DOHH2 (cell line): ENCODE measurements around the gene VEGFC.

Experiments
- H3F3A ChIP-seq: fragments of 200-600 bp; sonication (generic), shearing (Covaris generic); 2 replicates; pipeline ENCODE4 v1.6.0; 2016; ENCODE audit warnings: antibody characterized with exemption, mild to moderate bottlenecking; ENCODE audit not compliant: control insufficient read depth, insufficient read depth
- H3K27ac ChIP-seq: fragments of 200-600 bp; sonication (generic); 2 replicates; pipeline ENCODE4 v1.5.1; 2014; ENCODE audit warnings: low read depth, mild to moderate bottlenecking, low read length, moderate library complexity
- H3K27me3 ChIP-seq: fragments of 200-600 bp; sonication (generic); 2 replicates; pipeline ENCODE4 v1.6.1; 2014; ENCODE audit warnings: mild to moderate bottlenecking, low read length, mixed read lengths; ENCODE audit not compliant: control insufficient read depth
- H3K36me3 ChIP-seq: fragments of 200-600 bp; sonication (generic); 2 replicates; pipeline ENCODE4 v1.6.1; 2014; ENCODE audit warnings: mild to moderate bottlenecking, low read length, moderate library complexity, mixed read lengths; ENCODE audit not compliant: control insufficient read depth
- H3K4me1 ChIP-seq: fragments of 200-600 bp; sonication (generic); 2 replicates; pipeline ENCODE4 v1.6.1; 2014; ENCODE audit warnings: mild to moderate bottlenecking, low read length, mixed read lengths; ENCODE audit not compliant: control insufficient read depth
- H3K4me2 ChIP-seq: fragments of 200-600 bp; sonication (generic); 2 replicates; pipeline ENCODE4 v1.6.0; 2014; ENCODE audit warnings: mild to moderate bottlenecking, low read length, moderate library complexity
- H3K4me3 ChIP-seq: fragments of 200-600 bp; sonication (generic); 2 replicates; pipeline ENCODE4 v1.5.1; 2014; ENCODE audit warnings: mild to moderate bottlenecking, low read length, mixed read lengths
- H3K79me2 ChIP-seq: fragments of 200-600 bp; sonication (generic); 2 replicates; pipeline ENCODE4 v1.6.1; 2014; ENCODE audit warnings: mild to moderate bottlenecking, low read length, mixed read lengths; ENCODE audit not compliant: control insufficient read depth
- H3K9me2 ChIP-seq: fragments of 200-600 bp; sonication (generic); replicated peaks from 2 replicates; pipeline ENCODE4 v1.6.1; 2014; ENCODE audit warnings: mild to moderate bottlenecking, low read length, mixed read lengths; ENCODE audit not compliant: control insufficient read depth
- H3K9me3 ChIP-seq: fragments of 200-600 bp; sonication (generic); 2 replicates; pipeline ENCODE4 v1.6.1; 2014; ENCODE audit warnings: antibody characterized with exemption, low read length, mixed read lengths; ENCODE audit not compliant: control insufficient read depth, insufficient read depth
- H4K20me1 ChIP-seq: fragments of 200-600 bp; sonication (generic); 2 replicates; pipeline ENCODE4 v1.6.0; 2014; ENCODE audit warnings: low read depth, mild to moderate bottlenecking, antibody characterized with exemption, low read length, moderate library complexity; ENCODE audit not compliant: control insufficient read depth, insufficient read depth
- CTCF ChIP-seq: fragments of 200-600 bp; sonication (generic); IDR thresholded peaks from one replicate; pipeline ENCODE4 v1.5.1; 2014; ENCODE audit warnings: antibody characterized with exemption, mild to moderate bottlenecking, low read depth, low read length; ENCODE audit not compliant: poor library complexity, severe bottlenecking
- EZH2phosphoT487 ChIP-seq: fragments of 200-600 bp; sonication (generic); IDR thresholded peaks from 2 replicates; pipeline ENCODE4 v1.6.1; 2017; ENCODE audit warnings: borderline replicate concordance, mild to moderate bottlenecking, antibody characterized with exemption, low read length, moderate library complexity, mixed read lengths

Gene VEGFC

DNA sequence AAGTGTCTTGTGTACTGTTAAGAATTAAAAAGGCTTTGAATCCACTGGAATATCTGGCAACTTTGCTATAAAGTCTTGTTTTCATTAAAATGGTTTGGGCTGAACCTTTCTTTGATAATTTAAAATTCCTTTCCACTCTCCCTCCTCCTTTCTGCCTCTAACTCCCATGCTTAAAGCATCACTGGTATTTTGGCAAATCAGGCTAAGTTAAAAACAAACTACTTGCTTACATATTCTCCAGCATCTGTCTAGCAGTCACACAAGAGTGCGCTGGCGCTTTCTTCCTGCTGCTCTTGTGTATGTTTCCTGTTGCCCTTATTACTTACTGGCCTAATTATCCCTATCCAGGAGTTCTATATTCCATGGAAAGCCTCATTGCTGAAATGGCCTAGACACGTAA lies 136.6 kb downstream of the VEGFC start:
- H3K9me2 ChIP-seq = no peaks in the 10 kb centered on the region
- no peaks in the 10 kb centered on the region for H3F3A ChIP-seq
- H4K20me1 ChIP-seq = no peaks in the 10 kb centered on the region
- no peaks in the 10 kb centered on the region for H3K4me1 ChIP-seq
- no peaks in the 10 kb centered on the region for H3K27me3 ChIP-seq
- TF ChIP-seq EZH2phosphoT487 = no peak
- TF ChIP-seq CTCF = no peak
- no peaks in the 10 kb centered on the region for H3K36me3 ChIP-seq
- H3K9me3 ChIP-seq = no peaks in the 10 kb centered on the region
- no peak overlapping the region for H3K4me2 ChIP-seq
- no peak overlapping the region for H3K27ac ChIP-seq
- no peaks in the 10 kb centered on the region for H3K79me2 ChIP-seq
- H3K4me3 ChIP-seq = no peak overlapping the region

GRCh38 chr4:176654565-176655216 lies 138.0 kb downstream of the VEGFC start:
- Histone ChIP-seq H3K4me1 (no peaks in the 10 kb centered on the region), H3K9me3 (no peaks in the 10 kb centered on the region), H3K9me2 (no peaks in the 10 kb centered on the region), H3K36me3 (no peaks in the 10 kb centered on the region), H4K20me1 (no peaks in the 10 kb centered on the region), H3K4me3 (no peak overlapping the region), H3K27ac (no peak overlapping the region), H3K27me3 (no peaks in the 10 kb centered on the region), H3K79me2 (no peaks in the 10 kb centered on the region), H3F3A (no peaks in the 10 kb centered on the region), H3K4me2 (no peak overlapping the region)
- no peak for TF ChIP-seq EZH2phosphoT487
- TF ChIP-seq CTCF = no peak

DNA sequence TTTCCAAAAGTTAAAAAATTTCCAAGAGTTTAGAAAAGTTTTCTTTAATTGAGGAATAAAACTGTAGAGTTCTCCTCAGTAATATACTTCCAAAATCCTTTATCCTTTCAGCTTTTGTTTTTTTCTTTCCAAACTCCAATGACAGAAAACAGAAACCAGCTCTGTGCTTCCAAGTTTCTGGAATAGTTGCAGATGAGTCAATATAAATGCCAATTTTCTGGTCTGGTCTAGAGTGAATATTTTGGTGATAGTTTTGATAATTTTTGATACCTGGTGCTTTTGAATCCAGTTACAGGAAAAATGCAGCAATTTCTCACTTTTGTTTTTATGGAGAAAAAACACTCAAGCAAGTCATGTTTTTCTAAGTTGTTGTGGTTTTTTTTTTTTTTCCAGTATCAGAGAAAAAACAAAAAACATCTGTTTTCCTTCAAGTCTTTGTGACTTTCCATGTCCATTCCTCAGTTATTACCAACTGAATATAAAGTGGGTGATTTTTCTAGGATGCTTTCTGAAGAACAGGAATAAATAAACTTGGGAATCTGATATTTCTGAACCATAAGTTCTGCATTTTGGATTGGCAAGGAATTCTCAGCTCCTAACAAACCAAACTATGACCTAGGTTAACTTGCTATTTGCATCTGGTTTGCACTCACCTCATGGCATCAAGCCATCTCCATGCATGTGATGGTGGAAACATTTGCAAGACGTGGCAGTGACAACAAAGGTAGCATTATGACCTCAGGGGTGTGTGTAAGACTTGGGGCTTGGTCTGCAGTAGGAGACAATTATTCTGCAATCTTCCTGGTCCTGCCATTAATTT lies 139.1 kb downstream of the VEGFC start:
- H3K9me2 ChIP-seq = no peaks in the 10 kb centered on the region
- H3K27me3 ChIP-seq = no peaks in the 10 kb centered on the region
- H3K27ac ChIP-seq = no peak overlapping the region
- H3K36me3 ChIP-seq = no peaks in the 10 kb centered on the region
- H3K4me1 ChIP-seq = no peaks in the 10 kb centered on the region
- H4K20me1 ChIP-seq = no peaks in the 10 kb centered on the region
- TF ChIP-seq EZH2phosphoT487 = no peak
- TF ChIP-seq CTCF = no peak
- no peaks in the 10 kb centered on the region for H3K79me2 ChIP-seq
- H3K4me3 ChIP-seq = no peak overlapping the region
- H3K9me3 ChIP-seq = no peaks in the 10 kb centered on the region
- H3F3A ChIP-seq = no peaks in the 10 kb centered on the region
- no peak overlapping the region for H3K4me2 ChIP-seq
